Lower lobe of right lung (tissue), 2 donors: ENCODE results near the gene CD226. TPM values are rescaled to one million over a fixed set of nuclear protein-coding genes. Genes with fewer than 3 reads are reported as not detected.
A peak's percentile ranks its signal among the peaks of the same experiment; 100 is the strongest.

Experiments
- ATAC-seq, 2 donors: fragments of 200-7000 bp; cut with Tn5 transposase; one replicate each; pipeline ENCODE4 v1.9.1; 2020 to 2022; ENCODE audit warnings: mild to moderate bottlenecking in 2 of 2, moderate library complexity in 2 of 2
- DNase-seq: peaks from one replicate; pipeline ENCODE4 v3.0.0-alpha.2; 2020
- H3K27ac ChIP-seq: fragments of 200-600 bp; one replicate; pipeline ENCODE4 v1.8.0; 2022
- H3K27me3 ChIP-seq: fragments of 200-600 bp; one replicate; pipeline ENCODE4 v1.8.0; 2022; ENCODE audit warnings: low read depth
- H3K36me3 ChIP-seq: fragments of 200-600 bp; one replicate; pipeline ENCODE4 v1.8.0; 2022; ENCODE audit warnings: mild to moderate bottlenecking
- H3K4me1 ChIP-seq: fragments of 200-600 bp; one replicate; pipeline ENCODE4 v1.8.0; 2022
- H3K4me3 ChIP-seq: fragments of 200-600 bp; one replicate; pipeline ENCODE4 v1.8.0; 2022; ENCODE audit warnings: mild to moderate bottlenecking
- H3K9me3 ChIP-seq: fragments of 200-600 bp; one replicate; pipeline ENCODE4 v1.8.0; 2022
- CTCF ChIP-seq: fragments of 200-600 bp; IDR thresholded peaks from one replicate; pipeline ENCODE4 v1.8.0; 2022; ENCODE audit warnings: antibody characterized with exemption, mild to moderate bottlenecking
- intact Hi-C: fragments of 100-400 bp; cut with DNase I; formaldehyde crosslinking; loops from one replicate; pipeline ENCODE4 v1.11.0; 2022
- long read RNA-seq: library from polyadenylated mRNA; unstranded; transcript quantifications from one replicate; pipeline ENCODE4 v2.0.0, GENCODE V29; 2021
- total RNA-seq: library from RNA; stranded (reverse); fragmentation: NEBNext Ultra II Directional; extraction: Animal tissue kit (Norgen Biotek cat#: 25700); gene quantifications from one replicate; pipeline ENCODE4 v1.2.1, GENCODE V29; 2021
- donor health status: DM: no; HTN: yes; CAD: no; lungs with severe emphysema.

Gene CD226
- 5.4 TPM for total RNA-seq
- long read RNA-seq, partial matches to known transcripts = 0 of 1 reads
- long read RNA-seq, other reads (novel, unspliced or antisense) = 1 of 1 reads

GRCh38 chr18:69947361-69948133, at the start of gene CD226:
TSS of gene CD226 (minus strand) at chr18:69947873. CDS start at chr18:69947406, 467 bp downstream.
- Histone ChIP-seq H3K36me3 (no peaks in the 10 kb centered on the region), H3K9me3 (no peaks in the 10 kb centered on the region), H3K4me1 (peaks cover 21% of the 10 kb centered on the region), H3K27ac (peak within 1 kb of the TSS; percentile 46), H3K4me3 (peak within 1 kb of the TSS; percentile 21), H3K27me3 (no peaks in the 10 kb centered on the region)
- TF ChIP-seq CTCF = no peak
- intact Hi-C loops = no loop called here
- peak; percentile 18 to 33 for ATAC-seq
- DNase-seq = no peak

- no peak for TF ChIP-seq CTCF
- Histone ChIP-seq H3K36me3 (peaks cover 4% of the 10 kb centered on the region), H3K4me3 (no peak overlapping the region), H3K9me3 (no peaks in the 10 kb centered on the region), H3K4me1 (no peaks in the 10 kb centered on the region), H3K27ac (no peak overlapping the region), H3K27me3 (no peaks in the 10 kb centered on the region)
- intact Hi-C loops = no loop called here
- DNase-seq (no peak), ATAC-seq (no peak)
Measured at GRCh38 chr18:69996951-69997798, 49.5 kb upstream of the CD226 start.

- Histone ChIP-seq H3K27me3 (no peaks in the 10 kb centered on the region), H3K4me1 (no peaks in the 10 kb centered on the region), H3K4me3 (no peak overlapping the region), H3K9me3 (no peaks in the 10 kb centered on the region), H3K36me3 (peaks cover 4% of the 10 kb centered on the region), H3K27ac (no peak overlapping the region)
- ATAC-seq (no peak), DNase-seq (no peak)
- no peak for TF ChIP-seq CTCF
- intact Hi-C loops = no loop called here
Measured at GRCh38 chr18:69996417-69996816, 48.7 kb upstream of the CD226 start.

- DNase-seq (no peak), ATAC-seq (no peak)
- Histone ChIP-seq H3K4me1 (no peaks in the 10 kb centered on the region), H3K36me3 (no peaks in the 10 kb centered on the region), H3K27me3 (no peaks in the 10 kb centered on the region), H3K27ac (no peak overlapping the region), H3K9me3 (no peaks in the 10 kb centered on the region), H3K4me3 (no peak overlapping the region)
- intact Hi-C loops = no loop called here
- TF ChIP-seq CTCF = no peak
Measured at GRCh38 chr18:69995774-69996173, 48.1 kb upstream of the CD226 start.

GRCh38 chr18:69992776-69993175, 45.1 kb upstream of the CD226 start:
- peaks cover 5% of the 10 kb centered on the region for H3K9me3 ChIP-seq
- no peaks in the 10 kb centered on the region for H3K36me3 ChIP-seq
- no peak for TF ChIP-seq CTCF
- H3K27ac ChIP-seq = no peak overlapping the region
- intact Hi-C loops = no loop called here
- ATAC-seq = no peak
- no peaks in the 10 kb centered on the region for H3K27me3 ChIP-seq
- no peaks in the 10 kb centered on the region for H3K4me1 ChIP-seq
- no peak for DNase-seq
- H3K4me3 ChIP-seq = no peak overlapping the region
